GM18870 (cell line): Measurements from ENCODE around the gene MAD1L1.

Source experiments
- ATAC-seq: cut with Tn5 transposase; IDR thresholded peaks from one replicate; pipeline ENCODE4 v1.9.1; 2021; ENCODE audit warnings: moderate library complexity; ENCODE audit not compliant: unreplicated experiment

Gene MAD1L1

GRCh38 chr7:2019711-2020511 is 212.8 kb downstream of the MAD1L1 start:
- no peak for ATAC-seq

- no peak for ATAC-seq
These were observed 213.4 kb downstream of the MAD1L1 start for GRCh38 chr7:2019461-2019710.

DNA sequence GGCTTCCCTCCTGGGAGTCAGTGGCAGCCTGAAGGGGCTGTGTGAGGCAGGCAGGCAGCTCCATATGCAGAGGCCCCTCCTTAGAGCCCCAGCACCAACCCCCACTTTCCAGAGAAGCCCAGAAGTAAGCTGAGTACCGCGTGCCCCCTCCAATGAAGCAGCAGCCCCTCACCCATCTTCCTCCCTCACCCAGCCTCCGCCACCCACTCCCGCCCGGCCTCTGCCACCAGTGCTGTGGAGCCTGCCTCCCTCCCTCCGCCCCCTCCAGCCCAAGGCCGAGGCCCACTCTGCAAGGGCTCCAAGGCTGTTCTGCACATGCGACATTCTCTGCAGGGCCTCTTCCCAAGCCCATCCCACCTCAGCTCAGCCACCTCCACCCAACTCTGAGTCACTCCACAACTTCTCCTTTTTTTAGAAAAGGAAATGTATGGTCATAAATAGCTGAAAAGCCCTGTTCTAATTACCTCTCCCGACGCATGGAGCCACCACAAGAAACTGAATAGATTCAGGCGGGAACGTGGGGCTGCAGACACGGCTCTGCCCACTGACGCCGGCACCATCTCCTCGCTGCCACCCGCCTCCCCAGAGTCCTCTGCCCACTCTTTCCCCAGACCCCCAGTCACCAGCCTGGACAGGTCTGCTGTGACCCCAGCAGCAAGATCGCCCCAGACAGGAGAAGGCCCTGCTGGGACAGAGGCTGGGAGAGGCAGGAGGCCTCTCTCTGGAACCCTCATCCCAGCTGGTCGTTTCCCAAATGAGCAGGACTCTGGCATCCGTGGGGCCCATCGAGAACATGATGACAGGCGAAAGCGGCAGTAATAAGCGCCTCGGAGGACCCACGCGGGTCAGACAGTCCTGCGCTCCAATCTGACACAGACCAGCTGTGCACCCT is 213.9 kb downstream of the MAD1L1 start:
- no peak for ATAC-seq

DNA sequence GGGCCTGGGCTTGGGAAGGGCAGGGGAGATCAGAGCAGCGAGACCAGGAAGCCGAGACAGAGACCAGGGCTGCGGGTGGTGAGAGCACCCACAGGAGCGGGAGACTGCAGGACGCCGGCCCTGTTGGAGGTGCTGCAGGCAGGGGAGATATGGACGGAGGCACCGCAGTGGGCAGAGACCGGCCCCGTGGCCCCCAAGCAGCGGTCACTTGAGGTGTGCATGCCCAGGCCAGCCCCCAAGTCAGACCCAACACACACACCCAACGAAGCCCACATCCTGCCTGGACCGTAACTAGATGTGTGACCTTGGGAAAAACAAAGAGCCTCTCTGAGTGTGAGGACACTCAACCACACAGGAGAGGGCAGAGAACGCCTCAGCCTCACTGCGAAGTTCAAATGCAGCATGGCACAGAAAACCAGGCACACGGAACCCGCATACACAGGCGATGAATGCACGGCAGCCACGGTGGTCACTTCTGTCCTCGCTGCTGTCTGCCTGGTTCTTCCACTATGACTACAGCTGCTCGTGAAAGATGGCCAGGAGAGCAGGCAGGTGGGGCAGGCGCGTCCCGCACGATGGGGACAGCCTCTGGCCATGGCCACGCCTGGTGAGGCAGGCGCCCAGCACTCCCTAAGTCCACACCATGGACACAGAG is 214.7 kb downstream of the MAD1L1 start:
- no peak for ATAC-seq

DNA sequence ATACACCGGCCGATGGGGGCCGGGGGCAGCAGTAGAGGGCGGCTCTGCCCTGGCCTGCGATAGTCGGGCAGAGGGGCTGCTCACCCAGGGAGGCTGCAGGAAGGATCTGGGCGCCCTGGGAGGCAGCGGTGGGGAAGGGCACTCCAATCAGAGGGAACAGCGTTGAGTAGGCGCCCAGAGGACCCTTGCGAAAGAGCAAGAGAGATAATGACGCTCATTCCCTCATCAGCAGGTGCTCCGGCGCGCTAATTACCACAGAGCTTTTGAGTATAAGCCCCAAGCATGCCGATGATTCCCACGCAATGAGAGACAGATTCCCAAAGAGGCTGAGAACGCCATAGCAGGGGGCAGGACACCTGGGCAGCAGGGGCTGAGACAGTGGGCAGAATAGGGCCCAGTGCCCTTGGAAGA is 215.3 kb downstream of the MAD1L1 start:
- no peak for ATAC-seq

- no peak for ATAC-seq
These were observed 215.8 kb downstream of the MAD1L1 start for GRCh38 chr7:2016761-2017480.

GRCh38 chr7:2016021-2016631 is 216.6 kb downstream of the MAD1L1 start:
- ATAC-seq = no peak

GRCh38 chr7:2015251-2015871 is 217.4 kb downstream of the MAD1L1 start:
- no peak for ATAC-seq

DNA sequence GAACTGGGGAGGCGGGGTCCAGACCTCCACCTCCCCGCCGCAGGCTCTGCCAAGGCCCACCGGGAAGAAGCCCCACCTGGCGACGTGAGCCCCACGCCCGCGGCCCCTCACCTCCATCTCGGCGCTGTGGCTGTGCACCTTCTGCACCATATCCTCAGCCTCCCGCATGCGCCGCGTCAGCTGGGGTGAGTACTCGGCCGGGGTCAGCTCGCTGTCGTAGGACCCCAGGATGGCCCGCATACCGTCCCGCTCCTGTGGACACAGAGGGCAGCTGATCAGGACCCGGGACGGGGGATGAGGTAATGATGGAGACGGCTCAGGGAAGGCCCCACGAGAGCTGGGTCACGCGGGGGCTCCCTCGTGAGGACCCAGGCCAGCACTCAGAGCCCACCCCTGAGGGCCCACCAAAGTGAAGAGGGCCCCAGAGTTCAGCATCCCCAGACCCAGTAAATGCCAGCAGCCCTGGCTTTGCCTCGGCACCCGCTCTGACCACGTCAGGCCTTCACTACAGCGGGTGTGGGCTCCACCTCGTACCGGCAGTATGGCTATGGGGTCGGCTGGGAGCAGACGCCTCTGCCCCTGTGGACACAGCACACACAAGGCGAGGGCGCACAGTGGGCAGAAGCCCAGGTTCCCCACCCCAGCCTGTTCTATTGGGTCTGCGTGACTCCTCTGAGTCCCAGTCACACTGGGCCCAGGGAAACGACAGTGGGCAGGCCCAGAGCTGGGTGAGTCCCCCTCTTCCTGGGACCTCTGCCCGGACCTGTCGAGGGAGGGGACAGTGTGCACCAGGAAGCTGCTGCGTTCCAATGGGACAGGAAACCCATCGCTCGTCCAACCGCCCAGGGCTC is 218.1 kb downstream of the MAD1L1 start:
- ATAC-seq = no peak

DNA sequence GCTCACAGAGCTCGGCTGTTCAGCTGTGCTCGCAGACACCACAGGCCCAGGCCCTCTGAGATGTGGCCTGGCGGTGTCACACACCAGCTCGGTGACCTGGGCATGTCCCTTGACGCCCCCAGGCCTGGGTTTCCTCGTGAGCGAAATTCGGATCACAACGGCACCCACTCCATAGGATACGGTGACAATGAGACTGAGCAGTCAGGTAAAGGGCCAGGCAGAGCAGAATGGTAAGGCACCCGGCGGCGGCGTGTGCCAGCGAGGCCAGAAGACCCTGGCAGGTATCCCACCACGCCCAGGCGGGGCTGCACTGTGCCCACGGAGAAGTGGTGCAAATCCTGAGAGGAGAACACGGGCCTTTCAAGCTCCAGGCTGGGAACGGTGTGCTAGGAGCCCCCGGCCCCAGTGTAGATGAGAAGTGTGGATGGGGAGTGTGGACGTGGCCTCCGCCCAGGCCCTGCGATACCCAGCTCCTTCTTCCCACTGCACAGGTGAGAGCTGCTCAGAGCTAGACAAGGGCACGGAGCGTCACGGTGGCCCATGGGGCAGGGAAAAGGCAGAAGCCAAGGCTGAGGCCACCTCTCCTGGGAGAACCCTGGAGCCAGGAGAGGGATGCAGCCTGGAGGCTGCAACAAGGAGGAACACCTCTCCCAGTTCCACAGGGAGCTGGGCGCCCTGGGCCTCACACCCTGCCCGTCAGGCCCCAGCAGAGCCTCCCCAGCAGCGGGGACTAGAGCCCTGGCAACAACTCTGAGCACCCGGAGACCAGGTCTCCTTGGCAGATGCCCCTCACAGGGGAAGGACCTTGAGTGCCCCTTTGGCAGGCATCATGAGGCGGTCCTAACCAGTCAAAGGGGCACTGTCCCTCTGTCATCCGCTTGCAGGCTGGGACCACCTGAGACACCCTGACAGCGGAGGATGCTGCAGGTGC is 219.1 kb downstream of the MAD1L1 start:
- ATAC-seq = no peak

DNA sequence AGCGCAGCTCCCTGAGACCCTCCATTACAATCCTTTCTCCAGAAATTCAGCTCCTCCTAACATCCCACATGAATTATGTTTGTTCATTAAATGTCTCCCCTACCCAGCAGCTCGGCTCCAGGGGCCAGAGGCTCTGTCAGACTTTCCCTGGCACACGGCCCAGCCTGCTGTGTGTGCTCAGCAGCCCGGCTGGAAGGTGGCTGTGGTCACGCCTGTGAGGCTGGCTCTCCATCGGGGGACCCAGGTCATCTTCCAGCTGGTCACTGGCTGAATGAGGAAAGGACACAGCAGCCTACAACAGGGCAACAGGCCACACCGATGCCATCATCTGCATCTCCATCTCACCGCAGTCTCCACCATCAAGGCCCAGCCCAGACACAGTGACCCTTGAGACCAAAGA is 219.8 kb downstream of the MAD1L1 start:
- no peak for ATAC-seq

GRCh38 chr7:2012044-2012900 is 220.5 kb downstream of the MAD1L1 start:
- no peak for ATAC-seq

GRCh38 chr7:2011266-2012043 is 221.3 kb downstream of the MAD1L1 start:
- ATAC-seq = no peak

- ATAC-seq = no peak
These were observed 222.0 kb downstream of the MAD1L1 start for GRCh38 chr7:2010551-2011265.

DNA sequence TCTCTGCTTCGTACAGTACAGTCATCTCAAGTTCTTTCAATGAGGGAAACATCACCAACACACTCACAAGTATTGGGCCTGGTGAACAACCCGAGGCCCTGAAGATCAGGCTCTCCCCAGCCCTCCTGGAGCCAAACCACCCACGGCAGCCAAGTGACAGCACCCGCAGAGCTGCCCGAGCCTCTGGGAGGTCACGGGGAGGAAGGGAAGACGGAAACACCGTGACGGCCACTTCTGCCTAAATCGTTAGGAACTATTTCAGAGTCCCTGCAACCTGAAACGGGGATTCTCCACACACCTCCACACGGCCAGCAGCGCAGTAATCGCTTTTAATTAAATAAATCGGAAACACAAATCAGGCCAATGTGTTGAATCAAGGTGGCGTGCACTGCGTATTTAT is 222.6 kb downstream of the MAD1L1 start:
- ATAC-seq = no peak

DNA sequence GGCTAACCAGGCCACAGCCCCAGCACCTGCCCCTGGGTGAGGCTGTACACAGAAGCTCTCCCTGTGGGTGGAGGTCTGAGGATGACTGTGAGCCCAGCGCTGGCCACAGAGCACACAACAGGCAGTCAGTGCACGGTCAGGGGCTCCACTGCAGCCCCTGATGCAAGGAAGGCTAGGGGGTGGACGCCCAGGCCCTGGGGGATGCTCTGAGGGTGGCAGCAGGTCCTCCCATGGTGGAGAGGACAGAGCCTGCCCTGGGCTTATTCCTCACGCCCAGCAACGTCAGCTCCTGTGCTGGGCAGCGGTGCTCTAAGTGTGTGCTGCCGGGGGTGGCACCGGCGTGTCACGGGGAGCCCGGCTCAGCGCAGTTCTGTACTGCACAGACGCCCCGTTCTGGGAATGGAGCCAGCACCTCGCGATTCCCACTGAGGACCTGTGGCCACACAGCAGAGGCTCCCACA is 223.2 kb downstream of the MAD1L1 start:
- ATAC-seq = no peak
